GM23248 (cell line): ENCODE data around the gene WNT3A.

Experiments used
- EZH2 ChIP-seq: fragments of 200-600 bp; sonication (generic); IDR thresholded peaks from 2 replicates; pipeline ENCODE4 v1.6.1; 2018; ENCODE audit warnings: antibody characterized with exemption, mild to moderate bottlenecking; ENCODE audit not compliant: insufficient read depth, poor library complexity, severe bottlenecking
- EZH2phosphoT487 ChIP-seq: fragments of 200-600 bp; sonication (generic); IDR thresholded peaks from 2 replicates; pipeline ENCODE4 v1.6.1; 2018; ENCODE audit warnings: antibody characterized with exemption, moderate library complexity, mild to moderate bottlenecking, low read depth; ENCODE audit not compliant: insufficient read depth

DNA sequence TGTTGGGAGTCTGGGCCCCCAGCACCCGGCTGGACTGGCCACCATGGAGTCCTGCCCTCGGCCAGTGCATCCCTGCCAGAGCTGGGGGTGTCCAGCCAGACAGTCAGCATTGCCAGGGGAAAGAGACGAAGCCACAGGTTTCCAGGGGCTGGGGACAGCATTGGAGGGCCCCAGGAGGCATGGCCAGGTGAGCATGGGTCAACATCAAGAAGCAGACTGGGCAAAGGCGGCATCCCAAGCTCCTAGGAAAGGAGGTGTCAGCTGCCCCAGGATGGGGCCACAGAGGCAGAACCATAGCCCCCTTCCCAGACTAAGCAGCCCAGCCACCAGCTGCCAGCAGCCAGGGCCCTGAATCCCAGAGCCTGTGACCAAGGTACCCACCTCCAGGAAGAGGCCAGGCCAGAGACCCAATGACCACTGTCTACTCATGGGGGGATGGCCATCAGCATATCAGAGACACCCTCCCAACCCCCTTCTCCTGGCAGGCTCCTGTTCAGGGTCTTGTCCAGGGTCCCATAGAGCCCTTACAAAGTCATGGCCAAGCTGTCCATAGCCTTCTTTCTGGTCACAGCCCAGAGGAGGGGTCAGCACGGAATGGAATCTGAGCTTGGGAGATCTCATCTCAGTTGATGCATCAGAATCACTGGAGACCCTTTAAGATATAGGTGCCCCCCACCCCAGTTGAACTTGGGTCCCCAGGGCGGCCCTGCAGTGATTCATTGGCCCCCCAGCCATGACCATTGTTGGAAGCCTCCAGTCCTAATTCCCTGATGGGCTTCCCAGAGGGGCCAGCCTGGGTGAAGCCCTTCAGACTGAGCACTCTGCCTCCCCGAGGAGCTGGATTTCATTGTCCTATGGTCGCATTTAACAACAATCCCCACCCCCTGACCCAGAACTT lies 32.5 kb downstream of the WNT3A start:
- TF ChIP-seq EZH2, result no peak
- no peak for TF ChIP-seq EZH2phosphoT487
